Subcutaneous abdominal adipose tissue (tissue), 5 donors: ENCODE data around the gene CFAP99.
A peak's percentile ranks its signal among the peaks of the same experiment; 100 is the strongest.
"Not testable (repeated sequence)": the region's sequence is repeated elsewhere in the genome, so short reads cannot be mapped to it uniquely, and the experiment has no call there.

ENCODE experiments used
- H3K27ac ChIP-seq: one replicate; pipeline ENCODE4 v1.7.0; 2013; ENCODE audit warnings: low read depth, mild to moderate bottlenecking, inconsistent platforms, low read length, moderate library complexity
- H3K27me3 ChIP-seq, 5 donors: one replicate each; pipeline ENCODE4 v1.7.0; 2013; ENCODE audit warnings: low read length in 5 of 5, inconsistent platforms in 1 of 5; ENCODE audit not compliant: control insufficient read depth in 5 of 5, insufficient read depth in 4 of 5
- H3K36me3 ChIP-seq, 5 donors: one replicate each; pipeline ENCODE4 v1.7.0; 2013; ENCODE audit warnings: low read length in 5 of 5; ENCODE audit not compliant: control insufficient read depth in 5 of 5, insufficient read depth in 5 of 5
- H3K4me1 ChIP-seq, 5 donors: one replicate each; pipeline ENCODE4 v1.7.0; 2013; ENCODE audit warnings: low read length in 5 of 5, mild to moderate bottlenecking in 3 of 5, moderate library complexity in 1 of 5; ENCODE audit not compliant: control insufficient read depth in 5 of 5, insufficient read depth in 5 of 5
- H3K4me3 ChIP-seq, 5 donors: one replicate each; pipeline ENCODE4 v1.7.0; 2013; ENCODE audit warnings: low read length in 5 of 5, low read depth in 1 of 5
- H3K9ac ChIP-seq, 5 donors: one replicate each; pipeline ENCODE4 v1.7.0; 2013; ENCODE audit warnings: low read length in 5 of 5, mild to moderate bottlenecking in 4 of 5, moderate library complexity in 3 of 5
- H3K9me3 ChIP-seq, 5 donors: one replicate each; pipeline ENCODE4 v1.7.0; 2013; ENCODE audit warnings: low read length in 5 of 5; ENCODE audit not compliant: control insufficient read depth in 5 of 5
- donor health status: healthy.
- donor health status: healthy.
- donor health status: healthy.
- donor health status: healthy.
- donor health status: healthy.

CFAP99 gene

DNA sequence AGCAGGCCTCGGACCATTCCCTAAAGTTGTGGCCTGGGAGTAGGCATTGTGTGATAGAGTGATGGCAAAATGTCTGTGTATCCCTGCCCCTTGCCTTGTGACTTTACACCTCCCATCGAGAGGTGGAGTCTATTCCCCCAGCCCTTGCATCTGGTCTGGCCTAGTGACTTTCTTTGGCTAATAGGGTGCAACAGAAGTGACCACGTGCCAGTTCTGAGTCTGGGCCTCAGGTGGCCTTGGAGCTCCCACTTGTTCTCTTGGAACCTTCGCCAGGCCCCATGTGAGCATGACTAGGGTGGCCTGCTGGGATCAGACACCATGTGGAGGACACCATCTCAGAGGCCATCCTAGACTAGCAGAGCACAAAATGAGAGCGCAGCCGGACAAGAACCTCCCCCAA is 46.3 kb downstream of the CFAP99 start:
- no peak overlapping the region for H3K4me3 ChIP-seq
- H3K4me1 ChIP-seq: peaks cover 2 to 36% (median 29%) of the 10 kb centered on the region in 5 donors
- H3K36me3 ChIP-seq: no peaks in the 10 kb centered on the region
- H3K9me3 ChIP-seq: no peaks in the 10 kb centered on the region
- no peak overlapping the region for H3K9ac ChIP-seq
- H3K27ac ChIP-seq: no peak overlapping the region
- H3K27me3 ChIP-seq: peaks cover 0 to 1% (median 0%) of the 10 kb centered on the region in 5 donors

GRCh38 chr4:2465544-2465943 is 46.8 kb downstream of the CFAP99 start:
- H3K4me3 ChIP-seq, H3K36me3 ChIP-seq, H3K9ac ChIP-seq, H3K27me3 ChIP-seq, H3K9me3 ChIP-seq, H3K27ac ChIP-seq: not testable (repeated sequence)
- H3K4me1 ChIP-seq: peaks cover 4 to 41% (median 34%) of the 10 kb centered on the region in 5 donors

- peak within 1 kb of the TSS; percentile 92 for H3K27ac ChIP-seq
- H3K9ac ChIP-seq: peak within 1 kb of the TSS; percentile 79 to 98 (median 96)
Observed at GRCh38 chr4:2468456-2469191, 49.9 kb downstream of the CFAP99 start, which contains the start of gene RNF4. Gene RNF4 (plus strand): TSS chr4:2469106. CDS start chr4:2490494, 21,388 bp downstream.

GRCh38 chr4:2469192-2469984 is 50.6 kb downstream of the CFAP99 start:
- H3K9me3 ChIP-seq: no peaks in the 10 kb centered on the region
- peak overlapping the region; percentile 79 to 98 (median 96) for H3K9ac ChIP-seq
- H3K27me3 ChIP-seq: no peaks in the 10 kb centered on the region
- H3K27ac ChIP-seq: peak overlapping the region; percentile 92
- H3K36me3 ChIP-seq: peaks cover 7 to 15% (median 10%) of the 10 kb centered on the region in 5 donors
- peak overlapping the region; percentile 79 to 98 (median 94) for H3K4me3 ChIP-seq
- H3K4me1 ChIP-seq: peaks cover 4 to 37% (median 29%) of the 10 kb centered on the region in 5 donors

More at GRCh38 chr4:2468456-2469191, 49.9 kb downstream of the CFAP99 start, which contains the start of gene RNF4:
- H3K9me3 ChIP-seq: no peaks in the 10 kb centered on the region
- H3K4me1 ChIP-seq: peaks cover 4 to 37% (median 29%) of the 10 kb centered on the region in 5 donors
- H3K36me3 ChIP-seq: peaks cover 7 to 15% (median 10%) of the 10 kb centered on the region in 5 donors
- H3K27me3 ChIP-seq: no peaks in the 10 kb centered on the region
- peak within 1 kb of the TSS; percentile 79 to 98 (median 94) for H3K4me3 ChIP-seq

DNA sequence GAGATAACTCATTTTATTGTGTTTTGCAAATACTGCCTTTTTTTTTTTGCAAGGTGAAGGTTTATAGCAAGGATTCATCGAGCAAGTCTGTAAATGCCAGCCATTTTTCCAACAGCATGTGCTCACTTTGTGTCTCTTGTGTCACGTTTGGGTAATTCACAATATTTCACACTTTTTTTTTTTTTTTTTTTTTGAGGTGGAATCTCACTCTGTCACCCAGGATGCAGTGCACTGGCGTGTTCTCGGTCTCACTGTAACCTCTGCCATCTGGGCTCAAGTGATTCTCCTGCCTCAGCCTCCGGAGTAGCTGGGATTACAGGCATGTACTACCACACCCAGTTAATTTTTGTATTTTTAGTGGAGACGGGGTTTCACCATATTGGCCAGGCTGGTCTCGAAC is 52.0 kb downstream of the CFAP99 start:
- no peaks in the 10 kb centered on the region for H3K9me3 ChIP-seq
- H3K9ac ChIP-seq: peak overlapping the region; percentile 79 to 98 (median 96)
- H3K36me3 ChIP-seq: peaks cover 7 to 15% (median 10%) of the 10 kb centered on the region in 5 donors
- peaks cover 4 to 37% (median 29%) of the 10 kb centered on the region in 5 donors for H3K4me1 ChIP-seq
- H3K4me3 ChIP-seq: peak overlapping the region in 1 of 5 donors; percentile 94
- H3K27ac ChIP-seq: no peak overlapping the region
- no peaks in the 10 kb centered on the region for H3K27me3 ChIP-seq

DNA sequence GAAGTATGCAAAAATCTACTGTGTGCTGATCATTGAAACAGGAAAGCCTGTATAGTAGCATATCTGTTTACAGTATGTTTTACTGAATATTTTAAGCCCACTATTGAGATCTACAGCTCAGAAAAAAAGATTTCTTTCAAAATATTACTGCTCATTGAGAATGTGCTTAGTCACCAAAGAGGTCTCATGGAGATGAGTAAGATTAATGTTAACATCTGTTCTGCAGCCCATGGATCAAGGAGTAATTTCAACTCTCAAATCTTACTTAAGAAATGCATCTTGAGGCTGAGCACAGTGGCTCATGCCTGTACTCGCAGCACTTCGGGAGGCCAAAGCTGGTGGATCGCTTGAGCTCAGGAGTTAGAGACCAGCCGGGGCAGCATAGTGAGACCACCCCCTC is 53.4 kb downstream of the CFAP99 start:
- no peak overlapping the region for H3K4me3 ChIP-seq
- no peak overlapping the region for H3K27ac ChIP-seq
- H3K9me3 ChIP-seq: no peaks in the 10 kb centered on the region
- H3K9ac ChIP-seq: no peak overlapping the region
- H3K36me3 ChIP-seq: peaks cover 7 to 15% (median 10%) of the 10 kb centered on the region in 5 donors
- H3K4me1 ChIP-seq: peaks cover 4 to 40% (median 29%) of the 10 kb centered on the region in 5 donors
- H3K27me3 ChIP-seq: no peaks in the 10 kb centered on the region

- no peak overlapping the region for H3K4me3 ChIP-seq
- no peaks in the 10 kb centered on the region for H3K36me3 ChIP-seq
- no peak overlapping the region for H3K27ac ChIP-seq
- no peaks in the 10 kb centered on the region for H3K9me3 ChIP-seq
- peaks cover 12 to 51% (median 46%) of the 10 kb centered on the region in 5 donors for H3K4me1 ChIP-seq
- H3K9ac ChIP-seq: peak overlapping the region in 1 of 5 donors; percentile 41
- H3K27me3 ChIP-seq: no peaks in the 10 kb centered on the region
Observed at GRCh38 chr4:2478229-2478628, 59.5 kb downstream of the CFAP99 start.

DNA sequence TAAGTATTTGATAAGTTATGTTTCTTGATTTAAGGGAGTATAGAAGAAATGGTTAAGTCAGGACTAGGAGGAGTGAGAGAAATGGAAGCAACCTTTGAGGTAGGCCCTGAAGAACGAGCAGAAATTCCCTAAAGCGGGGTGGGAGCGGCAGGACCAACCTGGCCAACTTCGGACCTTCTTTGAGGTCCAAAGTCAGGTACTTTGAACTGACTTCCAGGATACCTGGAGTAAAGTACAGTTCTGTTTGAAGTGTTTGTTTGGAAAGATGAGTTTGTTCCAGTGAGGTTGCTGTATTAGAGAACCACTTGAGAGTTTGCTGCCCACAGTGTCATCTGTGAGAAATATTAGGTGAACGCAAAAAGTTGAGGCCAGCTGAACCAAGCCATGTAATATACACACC is 61.9 kb downstream of the CFAP99 start:
- Histone ChIP-seq H3K9ac (no peak overlapping the region), H3K27me3 (no peaks in the 10 kb centered on the region), H3K36me3 (no peaks in the 10 kb centered on the region), H3K4me1 (peaks cover 22 to 72% (median 63%) of the 10 kb centered on the region in 5 donors), H3K4me3 (no peak overlapping the region), H3K9me3 (no peaks in the 10 kb centered on the region), H3K27ac (no peak overlapping the region)

- Histone ChIP-seq H3K27me3 (no peaks in the 10 kb centered on the region), H3K9ac (peak overlapping the region in 4 of 5 donors; percentile 5 to 64 (median 60)), H3K36me3 (no peaks in the 10 kb centered on the region), H3K27ac (peak overlapping the region; percentile 50), H3K4me1 (peaks cover 22 to 85% (median 74%) of the 10 kb centered on the region in 5 donors), H3K9me3 (no peaks in the 10 kb centered on the region), H3K4me3 (peak overlapping the region in 3 of 5 donors; percentile 2 to 22 (median 15))
Observed at GRCh38 chr4:2482192-2482591, 63.4 kb downstream of the CFAP99 start.
